ENCODE data around the gene C14orf132.

DNA sequence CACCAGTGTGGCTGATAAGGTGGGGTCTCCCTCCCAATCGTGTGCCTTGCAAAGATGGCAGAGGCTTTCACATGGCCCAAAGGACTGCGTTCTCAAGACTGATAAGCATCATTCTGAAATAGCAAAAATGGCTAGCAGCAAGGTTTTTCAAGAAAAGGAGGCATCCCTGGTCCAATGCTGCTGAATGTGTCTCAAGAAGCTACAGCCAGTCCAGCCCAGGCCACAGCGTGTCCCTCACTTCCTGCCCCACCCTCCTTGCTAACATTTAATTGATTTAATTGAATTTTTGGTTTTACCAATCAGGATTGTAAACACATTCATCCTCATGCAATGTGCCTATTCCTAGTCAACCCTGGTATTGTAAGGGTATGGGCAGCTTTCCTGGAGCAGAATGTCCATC is 55.9 kb downstream of the C14orf132 start:
- TF ChIP-seq CTCF (IDR thresholded peaks at IDR 0.05) (no peak), POLR2A (IDR thresholded peaks at IDR 0.05) (no peak)
